NCI-H2227 treated with DMSO at 0.1 percent for 48 hours (cell line): ENCODE results near the gene CHAF1A.

Experiments used
- DNase-seq: peaks from one replicate; lab custom pipeline; 2025; lab: John Stamatoyannopoulos, UW

CHAF1A gene

DNA sequence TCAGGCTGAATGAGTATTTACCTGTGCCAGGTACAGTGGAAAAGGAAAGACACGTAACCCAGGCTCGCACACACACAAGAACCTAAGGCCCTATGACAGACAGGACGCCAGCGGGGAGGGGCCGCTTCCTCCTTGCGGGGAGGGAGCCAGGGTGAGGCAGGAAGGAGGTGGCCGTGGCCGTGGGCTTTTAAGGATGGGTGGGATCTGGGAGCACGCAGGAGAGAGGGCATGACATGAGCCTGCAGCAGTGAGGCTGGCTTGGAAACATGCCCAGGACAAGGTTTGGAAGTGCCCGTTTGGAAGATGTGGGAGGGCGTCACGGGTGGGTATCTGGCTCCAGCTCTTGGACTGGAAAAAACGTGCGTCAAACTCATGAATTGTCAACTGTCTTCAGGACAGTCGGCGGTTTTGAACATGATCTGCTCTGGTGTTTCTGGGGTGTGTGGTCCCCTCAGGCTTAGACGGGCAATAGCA, 22.1 kb upstream of the CHAF1A start:
- no peak for DNase-seq

DNA sequence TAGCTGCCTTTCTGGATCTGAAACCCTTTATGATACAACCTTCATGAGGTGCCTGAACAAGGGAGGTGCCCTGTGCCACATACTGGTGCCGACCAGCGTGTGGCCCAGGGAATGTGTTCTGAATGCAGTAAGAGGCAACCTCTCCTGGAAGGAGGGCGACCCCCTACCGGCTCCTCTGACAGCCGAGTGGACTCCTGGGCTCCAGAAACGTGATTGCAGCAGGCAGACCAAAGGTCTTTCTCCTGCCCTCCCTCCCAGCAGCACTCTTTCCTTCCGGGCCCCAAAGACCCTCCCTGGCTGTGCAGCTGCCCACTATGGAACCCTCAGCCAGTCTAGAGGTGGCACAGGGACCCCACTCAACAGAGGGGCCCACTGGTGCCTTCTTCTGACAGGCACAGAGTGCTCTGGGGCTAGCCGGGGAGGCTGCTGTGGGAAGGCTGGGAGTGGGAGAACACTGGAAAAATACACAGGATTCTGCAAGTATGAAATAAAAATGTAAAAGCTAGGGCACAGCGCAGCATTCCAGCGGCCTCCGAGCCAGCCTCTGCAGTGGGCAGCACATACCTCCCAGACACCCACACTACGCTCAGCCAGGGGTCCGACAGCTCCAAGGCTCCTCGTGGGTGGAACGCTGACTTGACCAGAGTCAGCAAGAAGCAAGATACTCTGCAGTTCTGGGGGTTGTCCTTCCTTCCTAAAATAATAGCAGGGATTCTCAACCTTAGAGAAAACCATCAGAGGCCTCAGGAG, 17.0 kb upstream of the CHAF1A start:
- no peak for DNase-seq

- no peak for DNase-seq
Measured at GRCh38 chr19:4386041-4386782, 16.2 kb upstream of the CHAF1A start.

- DNase-seq: no peak
Measured at GRCh38 chr19:4388337-4389063, 13.9 kb upstream of the CHAF1A start.

DNA sequence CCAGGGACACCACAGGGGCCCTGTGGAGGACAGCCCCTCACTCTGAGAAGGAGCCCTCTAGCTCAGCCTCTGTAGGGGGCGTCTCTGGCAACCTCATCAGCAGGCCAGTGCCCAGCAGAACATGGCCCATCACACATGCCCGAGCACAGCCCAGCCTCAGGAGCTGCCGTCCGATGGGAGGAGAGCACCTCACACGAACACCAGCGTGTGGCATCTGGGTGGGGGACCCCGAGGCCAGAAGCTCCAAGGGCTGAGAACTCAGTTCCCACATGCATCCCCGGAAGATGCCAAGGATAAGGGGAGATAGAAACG, 13.4 kb upstream of the CHAF1A start:
- DNase-seq: no peak

GRCh38 chr19:4389511-4390016, 12.9 kb upstream of the CHAF1A start:
- DNase-seq: no peak

GRCh38 chr19:4390017-4390566, 12.3 kb upstream of the CHAF1A start:
- no peak for DNase-seq

DNA sequence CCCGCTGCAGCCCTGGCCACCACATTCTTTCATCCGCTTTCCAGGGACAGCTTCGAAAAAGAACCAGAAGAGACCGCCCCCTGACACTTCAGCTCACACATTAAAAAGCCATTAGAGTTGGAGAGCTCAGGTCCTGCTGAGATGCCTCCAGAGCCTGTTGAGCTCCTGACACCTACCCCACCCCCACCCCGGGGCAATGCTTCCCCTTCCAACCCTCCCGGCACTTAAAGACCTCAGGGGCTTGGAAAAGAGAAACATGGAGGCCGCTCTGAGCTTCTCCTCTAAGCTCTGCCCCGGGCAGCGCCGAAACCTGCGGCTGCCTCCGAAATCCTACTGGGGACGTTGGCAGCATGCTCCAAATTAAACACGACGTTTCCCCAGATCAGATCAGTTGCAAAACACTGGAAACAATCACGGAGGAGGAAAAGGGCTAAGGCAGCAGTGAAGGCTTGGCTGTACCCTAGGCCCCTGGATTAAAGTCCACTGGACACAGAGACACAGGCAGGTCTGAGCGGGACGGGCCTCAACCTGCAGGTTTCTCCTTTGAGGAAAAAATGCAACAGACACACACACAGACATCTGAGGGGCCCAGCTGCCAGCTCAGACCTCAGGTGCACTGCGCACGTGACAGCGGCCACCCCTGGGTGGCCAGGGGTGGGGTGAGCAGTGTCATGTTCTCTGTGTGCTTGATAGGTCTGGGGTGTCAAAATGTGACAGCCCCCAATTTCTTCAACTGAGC, 11.7 kb upstream of the CHAF1A start:
- DNase-seq: peak; percentile 67

GRCh38 chr19:4391306-4391693, 11.1 kb upstream of the CHAF1A start:
- DNase-seq: no peak

- DNase-seq: no peak
Measured at GRCh38 chr19:4391701-4392483, 10.5 kb upstream of the CHAF1A start.

DNA sequence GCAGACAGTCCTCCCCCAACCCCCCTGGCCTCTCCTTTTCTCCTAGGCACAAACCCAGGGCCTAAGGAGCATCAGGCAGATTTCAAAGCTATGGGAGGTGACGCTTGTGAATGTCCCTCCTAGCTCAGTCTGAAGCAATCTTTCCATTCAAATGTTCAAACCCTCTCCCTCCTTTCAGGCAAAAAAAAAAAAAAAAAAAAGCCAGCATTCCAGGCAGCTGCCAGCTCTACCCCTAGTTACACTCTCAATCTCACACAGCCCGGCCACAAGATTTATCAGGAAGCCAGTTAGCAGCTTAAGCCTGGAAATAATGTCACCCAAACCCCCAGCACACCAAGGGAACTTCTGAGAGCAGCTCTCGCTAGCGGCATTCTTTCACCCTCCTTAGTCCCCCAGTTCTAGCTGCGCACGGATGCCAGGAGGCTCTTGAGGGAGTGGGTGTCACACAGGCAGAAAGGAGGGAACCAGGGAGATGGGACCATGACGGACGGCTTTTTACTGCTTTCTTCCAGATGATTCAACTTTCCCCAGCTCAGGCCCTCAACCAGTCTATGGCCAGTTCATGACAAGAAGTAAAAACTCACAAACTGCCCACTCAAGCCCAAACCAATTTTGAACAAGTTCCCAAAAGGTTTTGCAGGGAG, 8.4 kb upstream of the CHAF1A start:
- no peak for DNase-seq

- no peak for DNase-seq
Measured at GRCh38 chr19:4396949-4397783, 5.3 kb upstream of the CHAF1A start.

GRCh38 chr19:4399812-4400134, 2.7 kb upstream of the CHAF1A start:
- no peak for DNase-seq

- peak; percentile 87 for DNase-seq
Measured at GRCh38 chr19:4400135-4400936, 2.1 kb upstream of the CHAF1A start, which contains the start of gene SH3GL1. Gene SH3GL1 (minus strand): TSS chr19:4400547. CDS start chr19:4400368, 179 bp downstream.

DNA sequence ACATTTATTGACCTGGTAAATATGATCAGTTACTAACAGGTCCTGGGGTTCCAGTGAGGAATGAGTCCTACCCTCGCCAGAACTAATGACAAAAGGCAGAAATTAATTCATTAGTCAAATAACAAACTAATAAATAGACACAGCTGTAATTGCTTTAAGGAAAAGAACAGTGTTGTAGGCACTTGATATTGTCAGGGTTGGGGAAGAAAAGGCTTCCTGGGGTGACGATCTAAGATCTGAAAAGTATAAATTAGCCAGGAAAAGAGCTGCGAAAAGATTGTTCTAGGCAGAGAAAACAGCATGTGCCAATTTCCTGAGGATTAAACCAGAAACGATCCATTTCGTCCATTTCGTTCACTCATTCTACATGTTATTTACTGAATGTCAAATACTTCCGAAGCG, 670 bp upstream of the CHAF1A start:
- no peak for DNase-seq

GRCh38 chr19:4403005-4403761, 743 bp downstream of the CHAF1A start:
- no peak for DNase-seq

DNA sequence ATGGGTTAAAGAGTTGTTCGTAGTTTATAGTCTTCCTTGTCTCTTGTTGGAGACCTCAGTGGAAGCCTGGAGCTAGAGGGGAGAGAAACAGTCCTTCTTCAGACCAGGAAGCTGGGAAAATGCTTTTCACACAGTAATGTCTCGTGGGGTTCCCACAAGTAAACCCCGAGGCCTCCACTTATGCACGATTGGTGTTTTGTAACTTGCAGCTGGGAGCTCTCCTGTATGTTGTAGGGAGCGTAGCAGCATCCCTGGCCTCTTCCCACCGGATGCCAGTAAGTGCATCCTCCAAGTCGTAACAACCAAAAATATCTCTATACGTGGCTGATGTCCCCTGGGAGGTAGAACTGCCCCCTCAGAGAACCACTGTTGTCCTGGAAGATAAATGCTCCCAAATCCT, 3.5 kb downstream of the CHAF1A start:
- no peak for DNase-seq

GRCh38 chr19:4406626-4407025, 4.2 kb downstream of the CHAF1A start:
- DNase-seq: no peak
